Spinal cord (tissue), 10 donors: ENCODE measurements around the gene TEKT5. TPM values are rescaled to one million over a fixed set of nuclear protein-coding genes. Genes with fewer than 3 reads are reported as not detected.

Experiments
- DNase-seq, 6 donors: peaks; one replicate each; pipeline versions ENCODE4 v3.0.0 to v3.0.0-alpha.2; 2013 to 2015; ENCODE audit warnings: low spot score in 6 of 6, low read depth in 4 of 6
- H3K27ac ChIP-seq: one replicate; pipeline ENCODE4 v1.5.1; 2013; ENCODE audit warnings: low read depth, low read length, control low read depth
- H3K27me3 ChIP-seq: one replicate; pipeline ENCODE4 v1.6.1; 2013; ENCODE audit warnings: low read length; ENCODE audit not compliant: control insufficient read depth, insufficient read depth
- H3K36me3 ChIP-seq: one replicate; pipeline ENCODE4 v1.6.1; 2013; ENCODE audit warnings: low read length; ENCODE audit not compliant: control insufficient read depth, insufficient read depth
- H3K4me1 ChIP-seq: one replicate; pipeline ENCODE4 v1.6.1; 2013; ENCODE audit warnings: low read length; ENCODE audit not compliant: control insufficient read depth, insufficient read depth
- H3K4me3 ChIP-seq: one replicate; pipeline ENCODE4 v1.5.1; 2013; ENCODE audit warnings: low read depth, low read length, control low read depth
- H3K9me3 ChIP-seq: one replicate; pipeline ENCODE4 v1.6.1; 2013; ENCODE audit warnings: low read length; ENCODE audit not compliant: control insufficient read depth, insufficient read depth
- WGBS: methylation state at CpG from one replicate; pipeline ENCODE4 v1.1.5; 2013; ENCODE audit warnings: missing lambda C conversion rate; ENCODE audit not compliant: insufficient coverage; 5-methylcytosine and 5-hydroxymethylcytosine counted together
- polyA plus RNA-seq, 2 donors: library from polyadenylated mRNA; unstranded; fragments of 120-200 nt; gene quantifications; one replicate each; pipeline ENCODE4 v1.2.1, GENCODE V29; 2013; ENCODE audit not compliant: insufficient read length in 2 of 2
- small RNA-seq: library from RNA; depleted of rRNA; stranded (forward); fragments of <200 nt; gene quantifications from one replicate; pipeline ENCODE3, GENCODE V24; 2014; ENCODE audit warnings: low replicate concordance
- total RNA-seq, 2 donors: library from RNA; depleted of rRNA in 1 of 2; stranded (reverse); fragments of 120-200 nt in 1 of 2; fragments of >200 nt in 1 of 2; gene quantifications; one replicate each; pipeline versions ENCODE4 v1.2.3 to v1.2.4, GENCODE V29; 2013 to 2014
- donor health status: healthy.

Gene TEKT5
- total and polyA plus RNA-seq, 4 donors: 0.27 to 0.69 (median 0.39) TPM

GRCh38 chr16:10578474-10579316, 116.0 kb downstream of the TEKT5 start:
- Histone ChIP-seq H3K4me3 (peak overlapping the region; percentile 68), H3K9me3 (no peaks in the 10 kb centered on the region), H3K36me3 (no peaks in the 10 kb centered on the region), H3K27me3 (peaks cover 8% of the 10 kb centered on the region), H3K4me1 (peaks cover 36% of the 10 kb centered on the region), H3K27ac (no peak overlapping the region)
- DNase-seq: no peak
- whole genome bisulfite sequencing: 65% methylated on average over 15 of the region's 20 CpGs

Small RNAs within 50 kb of the gene (small RNA-seq; reads per million reads assigned to genes)
- gene MTND4LP24 (not detected), gene MTND6P33 (not detected)

Other genes with a start within 250 kb of the TEKT5 start
- 10 to 100 TPM; 30.0 to 40.9 TPM for gene EMP2, start 114.3 kb downstream of the TEKT5 start, total RNA-seq
- gene EMP2, start 114.3 kb downstream of the TEKT5 start, polyA plus RNA-seq: 10 to 100 TPM; 19.7 to 31.9 TPM
- 10 to 100 TPM; 13.1 to 34.2 TPM for gene NUBP1, start 48.9 kb upstream of the TEKT5 start, total RNA-seq
- gene NUBP1, start 48.9 kb upstream of the TEKT5 start, polyA plus RNA-seq: 10 to 100 TPM; 25.6 to 29.8 TPM
- 10 to 100 TPM in 1 of 2 donors, 1 to 10 TPM in 1; 8.5 to 10.8 TPM for gene TVP23A, start 123.9 kb upstream of the TEKT5 start, total RNA-seq
- 10 to 100 TPM; 21.2 to 27.3 TPM for gene TVP23A, start 123.9 kb upstream of the TEKT5 start, polyA plus RNA-seq
- gene CIITA, start 182.3 kb upstream of the TEKT5 start, total RNA-seq: 1 to 10 TPM; 1.2 to 4.2 TPM
- 1 to 10 TPM; 1.2 to 2.1 TPM for gene CIITA, start 182.3 kb upstream of the TEKT5 start, polyA plus RNA-seq
- 10 to 100 TPM; 22.0 to 44.0 TPM for gene DEXI, start 247.5 kb upstream of the TEKT5 start, total RNA-seq
- 10 to 100 TPM; 48.3 to 50.3 TPM for gene DEXI, start 247.5 kb upstream of the TEKT5 start, polyA plus RNA-seq
- gene CLEC16A, start 249.6 kb upstream of the TEKT5 start, total RNA-seq: 10 to 100 TPM; 19.5 to 23.0 TPM
- 10 to 100 TPM; 27.3 to 38.4 TPM for gene CLEC16A, start 249.6 kb upstream of the TEKT5 start, polyA plus RNA-seq